Stomach (tissue), 4 donors: ENCODE measurements around the gene PGA3.

ENCODE experiments used
- EP300 ChIP-seq: sonication (generic); formaldehyde crosslinking; IDR thresholded peaks from one replicate; pipeline ENCODE4 v1.6.1; 2017; ENCODE audit warnings: antibody characterized with exemption
- POLR2A ChIP-seq, 4 donors: fragments of 450-650 bp; IDR thresholded peaks; one replicate each; pipeline ENCODE4 v1.6.1; 2016; ENCODE audit warnings: antibody characterized with exemption in 4 of 4, control low read depth in 2 of 4, mild to moderate bottlenecking in 1 of 4, moderate library complexity in 1 of 4

DNA sequence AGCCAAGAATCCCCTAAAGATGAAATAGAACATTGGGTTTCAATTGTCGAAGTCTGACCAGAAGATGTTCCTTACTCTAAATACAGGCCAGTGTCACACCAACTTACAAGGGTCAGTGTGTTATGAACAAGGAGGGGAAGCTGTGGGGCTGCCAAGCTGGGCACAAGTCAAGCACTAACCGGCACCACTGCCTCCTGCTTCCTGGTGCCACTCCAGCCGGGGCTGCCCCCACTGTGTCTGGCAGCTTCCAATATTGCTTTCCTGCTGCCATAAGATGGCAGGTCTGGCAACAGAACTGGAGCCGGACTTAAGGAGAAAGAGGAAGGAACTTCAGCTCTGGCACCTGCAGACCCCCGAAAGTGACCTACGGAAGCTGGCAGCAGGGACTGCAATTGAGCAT, 28.4 kb upstream of the PGA3 start:
- TF ChIP-seq EP300 = no peak
- no peak for TF ChIP-seq POLR2A (IDR thresholded peaks at IDR 0.05)
